K562 (cell line): ENCODE results near the gene MACROD2. TPM values are rescaled to one million over a fixed set of nuclear protein-coding genes. Genes with fewer than 3 reads are reported as not detected.

ENCODE experiments used
- ATAC-seq: fragments of 200-7000 bp; cut with Tn5 transposase; 3 replicates; pipeline ENCODE4 v1.9.1; 2020; ENCODE audit warnings: moderate library complexity
- BruUV-seq: library from RNA; stranded (reverse); fragments of 400-500 nt; replicated peaks from 2 replicates; lab custom pipeline; 2021; lab: Mats Ljungman, UMichigan
- CTCF ChIA-PET: fragments of 300-600 bp; formaldehyde crosslinking; extraction: SDS; loops from one replicate; lab custom pipeline; 2021; ENCODE audit warnings: low intra/inter-chr PET ratio; lab: Yijun Ruan, JAX
- POLR2A ChIA-PET: fragments of 300-600, 350-650 bp; sonication (Branson Sonifier 250); formaldehyde crosslinking; extraction: SDS; loops from one replicate; lab custom pipeline; 2021; ENCODE audit warnings: antibody characterized with exemption, inconsistent platforms; lab: Yijun Ruan, JAX
- DNase-seq, 4 experiments: peaks; one replicate each; pipeline versions ENCODE4 v3.0.0 to v3.0.0-alpha.2; 2011 to 2018; ENCODE audit warnings: low spot score in 3 of 4, mixed read lengths in 3 of 4; ENCODE audit errors: extremely low read depth in 1 of 4
- FAIRE-seq: peaks from 2 replicates; lab custom pipeline; 2011; peaks lifted over from hg19 to GRCh38; lab: Jason Lieb, UNC
- H2AFZ ChIP-seq: 2 replicates; pipeline ENCODE4 v1.6.0; 2011; ENCODE audit warnings: low read depth, low read length, control low read depth, inconsistent platforms
- H3K27ac ChIP-seq: fragments of 200-600 bp; 3 replicates; pipeline ENCODE4 v1.8.0; 2011; ENCODE audit warnings: low read depth, mild to moderate bottlenecking, control low read depth, inconsistent platforms, low read length, moderate library complexity, mixed read lengths; ENCODE audit errors: extremely low read depth
- H3K27me3 ChIP-seq, 2 experiments: fragments of 300-600 bp in 1 of 2; 2 replicates in 1 of 2; 3 replicates in 1 of 2; pipeline versions ENCODE4 v1.6.0 to v1.8.0; 2011; ENCODE audit warnings: inconsistent platforms in 2 of 2, low read length in 2 of 2, mild to moderate bottlenecking in 1 of 2, mixed read lengths in 1 of 2, moderate library complexity in 1 of 2; ENCODE audit not compliant: control insufficient read depth in 2 of 2, insufficient read depth in 2 of 2
- H3K36me3 ChIP-seq: fragments of 300-600 bp; 3 replicates; pipeline ENCODE4 v1.8.0; 2011; ENCODE audit warnings: mild to moderate bottlenecking, low read length, inconsistent platforms; ENCODE audit not compliant: control insufficient read depth, insufficient read depth
- H3K4me1 ChIP-seq, 2 experiments: fragments of 200-600 bp in 1 of 2; replicated peaks in 1 of 2; 2 replicates in 1 of 2; 3 replicates in 1 of 2; pipeline versions ENCODE4 v1.5.1 to v1.8.0; 2011; ENCODE audit warnings: inconsistent platforms in 2 of 2, low read length in 2 of 2, mild to moderate bottlenecking in 1 of 2, mixed read lengths in 1 of 2, moderate library complexity in 1 of 2; ENCODE audit not compliant: control insufficient read depth in 2 of 2, insufficient read depth in 2 of 2
- H3K4me2 ChIP-seq: 2 replicates; pipeline ENCODE4 v1.6.1; 2011; ENCODE audit warnings: low read length, control low read depth, inconsistent platforms, mixed read lengths; ENCODE audit not compliant: insufficient read depth
- H3K4me3 ChIP-seq: fragments of 200-600 bp; sonication (generic), shearing (Covaris generic); 2 replicates; pipeline ENCODE4 v1.5.1; 2016; ENCODE audit warnings: control low read depth, inconsistent platforms
- H3K79me2 ChIP-seq: fragments of 200-600 bp; 3 replicates; pipeline ENCODE4 v1.8.0; 2011; ENCODE audit warnings: low read length, inconsistent platforms; ENCODE audit not compliant: control insufficient read depth, insufficient read depth
- H3K9ac ChIP-seq, 2 experiments: 2 replicates each; pipeline versions ENCODE4 v1.6.0 to v1.6.1; 2011; ENCODE audit warnings: low read depth in 2 of 2, low read length in 2 of 2, control low read depth in 1 of 2, inconsistent platforms in 1 of 2, mild to moderate bottlenecking in 1 of 2, mixed read lengths in 1 of 2; ENCODE audit not compliant: insufficient read depth in 1 of 2
- H3K9me1 ChIP-seq: one replicate; pipeline ENCODE4 v1.6.0; 2011; ENCODE audit warnings: inconsistent platforms, mild to moderate bottlenecking, low read length, moderate library complexity; ENCODE audit not compliant: control insufficient read depth, insufficient read depth
- H3K9me3 ChIP-seq: replicated peaks from 2 replicates; pipeline ENCODE4 v1.5.1; 2011; ENCODE audit warnings: low read depth, low read length, inconsistent platforms; ENCODE audit not compliant: control insufficient read depth, insufficient read depth
- H4K20me1 ChIP-seq: replicated peaks from 2 replicates; pipeline ENCODE4 v1.6.1; 2011; ENCODE audit warnings: low read length, inconsistent platforms, mixed read lengths; ENCODE audit not compliant: control insufficient read depth, insufficient read depth
- ARNT ChIP-seq, 2 experiments: fragments of 450-650 bp; IDR thresholded peaks; 2 replicates each; pipeline ENCODE4 v1.6.1; 2016; ENCODE audit warnings: mild to moderate bottlenecking in 1 of 2
- HDAC2 ChIP-seq: fragments of 450-650 bp; IDR thresholded peaks from 2 replicates; pipeline ENCODE4 v1.6.1; 2016; ENCODE audit warnings: mild to moderate bottlenecking
- HNRNPUL1 ChIP-seq: fragments of 200-400 bp; formaldehyde crosslinking; IDR thresholded peaks from 2 replicates; pipeline ENCODE4 v1.6.1; 2017; ENCODE audit warnings: low read length
- KDM4B ChIP-seq, 2 experiments: fragments of 450-650 bp in 1 of 2; sonication (generic) in 1 of 2; IDR thresholded peaks; 2 replicates each; pipeline ENCODE4 v1.6.1; 2016 to 2017; ENCODE audit warnings: borderline replicate concordance in 2 of 2, antibody characterized with exemption in 1 of 2, low read depth in 1 of 2, mild to moderate bottlenecking in 1 of 2
- MXI1 ChIP-seq: IDR thresholded peaks from 2 replicates; pipeline ENCODE4 v1.6.1; 2011; ENCODE audit warnings: low read depth, mild to moderate bottlenecking, improper control_type of control experiment, low read length
- PHF20 ChIP-seq: fragments of 450-650 bp; IDR thresholded peaks from 2 replicates; pipeline ENCODE4 v1.6.1; 2018; ENCODE audit not compliant: partially characterized antibody
- PRPF4 ChIP-seq: fragments of 200-400 bp; formaldehyde crosslinking; IDR thresholded peaks from one replicate; pipeline ENCODE4 v1.6.1; 2017; ENCODE audit warnings: low read length, low read depth, mild to moderate bottlenecking; ENCODE audit not compliant: insufficient read depth, poor library complexity, severe bottlenecking
- SMARCB1 ChIP-seq: IDR thresholded peaks from 2 replicates; pipeline ENCODE4 v1.6.1; 2011; ENCODE audit warnings: improper control_type of control experiment, low read depth; ENCODE audit not compliant: insufficient read length
- SP2 ChIP-seq: IDR thresholded peaks from 2 replicates; pipeline ENCODE4 v1.6.1; 2011; ENCODE audit warnings: mild to moderate bottlenecking, low read depth, low read length, moderate library complexity; ENCODE audit not compliant: poor library complexity, severe bottlenecking; ENCODE audit errors: extremely low read depth
- SRSF7 ChIP-seq: fragments of 200-400 bp; formaldehyde crosslinking; optimal IDR thresholded peaks from 2 replicates; pipeline ENCODE3; 2017; ENCODE audit warnings: mild to moderate bottlenecking, low read depth, low read length
- TRIM24 ChIP-seq, 2 experiments: fragments of 450-650 bp; IDR thresholded peaks; 2 replicates each; pipeline ENCODE4 v1.6.1; 2016
- ZNF584 ChIP-seq: fragments of 200-800 bp; sonication (Bioruptor generic); IDR thresholded peaks from 2 replicates; pipeline ENCODE4 v1.6.1; 2016; ENCODE audit warnings: low read depth, mild to moderate bottlenecking, missing genetic modification characterization, missing compliant biosample characterization
- ZNF589 ChIP-seq: fragments of 200-800 bp; sonication (Bioruptor generic); IDR thresholded peaks from 2 replicates; pipeline ENCODE4 v1.6.1; 2016; ENCODE audit warnings: low read depth, missing genetic modification characterization, missing compliant biosample characterization
- WGBS: fragments of 100-300 bp; shearing (Covaris generic); methylation state at CpG from one replicate; pipeline ENCODE4 v1.1.6; 2016; ENCODE audit warnings: low coverage, mixed read lengths; ENCODE audit not compliant: insufficient coverage; ENCODE audit errors: missing lambda C conversion rate; 5-methylcytosine and 5-hydroxymethylcytosine counted together
- in situ Hi-C: fragments of 300-500 bp; cut with MboI; formaldehyde crosslinking; loops from 4 replicates; pipeline ENCODE4 v1.15.0; 2018; ENCODE audit warnings: inconsistent platforms, mixed read lengths
- intact Hi-C: fragments of 100-400 bp; cut with micrococcal nuclease; formaldehyde crosslinking; loops from 2 replicates; pipeline ENCODE4 v1.14.2; 2022
- polyA plus RNA-seq, 8 experiments: library from polyadenylated mRNA; depleted of rRNA in 4 of 8; stranded (reverse) in 5 of 8; unstranded in 3 of 8; fragments of >200 nt; fragmentation: Nextera tagmentation in 2 of 8; fragmentation: Illumina TruSeq in 1 of 8; extraction: Ambion mirVana in 2 of 8; extraction: Trizol in 1 of 8; gene quantifications; 2 replicates each; pipeline versions ENCODE4 v1.2.1 to v1.2.3, GENCODE V29; 2011 to 2014; ENCODE audit warnings: inconsistent platforms in 1 of 8, missing spikeins in 1 of 8
- total RNA-seq, 7 experiments: library from RNA; depleted of rRNA in 6 of 7; stranded (reverse); fragments of >200 nt in 6 of 7; fragmentation: Illumina TruSeq in 2 of 7; extraction: Trizol in 2 of 7; gene quantifications; 2 replicates each; pipeline versions ENCODE4 v1.2.1 to v1.2.3, GENCODE V29; 2011 to 2021; ENCODE audit warnings: low replicate concordance in 1 of 7
- TF ChIP-seq, protein P1 (sequence below): fragments of 450-650 bp; formaldehyde crosslinking; IDR thresholded peaks from 2 replicates; pipeline ENCODE4 v1.4.0; 2022; ENCODE audit warnings: missing genetic modification characterization
- TF ChIP-seq, protein P2 (sequence below), 2 experiments: IDR thresholded peaks; 2 replicates each; pipeline ENCODE4 v1.6.1; 2011; ENCODE audit warnings: borderline replicate concordance in 1 of 2, control low read depth in 1 of 2, low read depth in 1 of 2, low read length in 1 of 2, mild to moderate bottlenecking in 1 of 2, mixed read lengths in 1 of 2, moderate library complexity in 1 of 2; ENCODE audit not compliant: insufficient read depth in 1 of 2, insufficient read length in 1 of 2, poor library complexity in 1 of 2, severe bottlenecking in 1 of 2; ENCODE audit errors: extremely low read depth in 1 of 2
- TF ChIP-seq, protein P3 (sequence below): IDR thresholded peaks from 2 replicates; pipeline ENCODE4 v1.6.1; 2016; ENCODE audit warnings: missing genetic modification characterization, missing compliant biosample characterization

The MACROD2 gene
- total and polyA plus RNA-seq, 9 of the 15 experiments (the other 6 are each of a cell fraction or from before 2014, with no cell fraction given), result not detected

DNA sequence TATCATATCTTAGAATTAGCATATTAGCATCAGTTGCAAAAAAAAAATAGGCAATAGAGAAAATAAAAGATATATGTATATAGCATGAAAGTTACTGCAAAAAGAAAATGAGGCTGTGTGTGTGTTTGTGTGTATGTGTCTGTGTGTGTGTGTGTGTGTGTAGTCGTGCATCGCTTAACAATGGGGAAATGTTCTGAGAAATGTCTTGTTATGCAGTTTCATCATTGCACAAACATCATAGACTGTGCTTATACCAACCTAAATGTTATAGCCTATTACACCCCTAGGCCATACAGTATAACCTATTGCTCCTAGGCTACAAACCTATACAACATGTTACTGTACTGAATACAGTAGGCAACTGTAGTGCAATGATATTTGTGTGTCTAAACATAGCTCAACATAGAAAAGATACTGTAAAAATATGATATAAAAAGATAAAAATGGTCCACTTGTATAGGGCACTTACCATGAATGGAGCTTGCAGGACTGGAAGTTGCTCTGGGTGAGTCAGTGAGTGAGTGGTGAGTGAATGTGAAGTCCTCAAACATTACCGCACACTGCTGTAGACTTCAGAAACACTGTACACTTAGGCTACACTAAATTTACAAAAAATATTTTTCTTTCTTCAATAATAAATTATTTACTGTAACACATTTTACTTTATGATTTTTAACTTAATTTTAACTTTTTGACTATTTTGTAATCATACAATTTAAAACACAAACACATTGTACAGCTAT is 1772.9 kb downstream of the MACROD2 start:
- no peaks in the 10 kb centered on the region for H3K36me3 ChIP-seq
- no peak overlapping the region for H2AFZ ChIP-seq
- intact Hi-C loops (no loop called here), in situ Hi-C loops (no loop called here)
- no peak for FAIRE-seq
- H3K9ac ChIP-seq, result no peak overlapping the region
- 0% methylated on average over 3 of the region's 3 CpGs for WGBS
- H3K4me3 ChIP-seq, result no peak overlapping the region
- H3K9me1 ChIP-seq, result no peaks in the 10 kb centered on the region
- no peak for DNase-seq
- no TSS peak for BruUV-seq
- H3K27ac ChIP-seq, result no peak overlapping the region
- H4K20me1 ChIP-seq, result no peaks in the 10 kb centered on the region
- no peak overlapping the region for H3K4me2 ChIP-seq
- no peaks in the 10 kb centered on the region for H3K79me2 ChIP-seq
- POLR2A ChIA-PET, result no interaction called here
- H3K27me3 ChIP-seq, result no peaks in the 10 kb centered on the region
- CTCF ChIA-PET, result no interaction called here
- H3K9me3 ChIP-seq, result no peaks in the 10 kb centered on the region
- no peak for ATAC-seq
- H3K4me1 ChIP-seq, result no peaks in the 10 kb centered on the region
- TF ChIP-seq TRIM24 (IDR thresholded peaks at IDR 0.05) (no peak), PHF20 (no peak), ZNF589 (CRISPR knock-in tag) (no peak), PRPF4 (no peak), HNRNPUL1 (no peak), SP2 (no peak), SMARCB1 (no peak), HDAC2 (no peak), ZNF584 (CRISPR knock-in tag) (no peak), SRSF7 (no peak), MXI1 (no peak), KDM4B (IDR thresholded peaks at IDR 0.05; ENCODE audit: borderline replicate concordance in 2 of 2, low read depth in 1 of 2) (no peak), ARNT (IDR thresholded peaks at IDR 0.05) (no peak)
- TF ChIP-seq, protein P1, sequence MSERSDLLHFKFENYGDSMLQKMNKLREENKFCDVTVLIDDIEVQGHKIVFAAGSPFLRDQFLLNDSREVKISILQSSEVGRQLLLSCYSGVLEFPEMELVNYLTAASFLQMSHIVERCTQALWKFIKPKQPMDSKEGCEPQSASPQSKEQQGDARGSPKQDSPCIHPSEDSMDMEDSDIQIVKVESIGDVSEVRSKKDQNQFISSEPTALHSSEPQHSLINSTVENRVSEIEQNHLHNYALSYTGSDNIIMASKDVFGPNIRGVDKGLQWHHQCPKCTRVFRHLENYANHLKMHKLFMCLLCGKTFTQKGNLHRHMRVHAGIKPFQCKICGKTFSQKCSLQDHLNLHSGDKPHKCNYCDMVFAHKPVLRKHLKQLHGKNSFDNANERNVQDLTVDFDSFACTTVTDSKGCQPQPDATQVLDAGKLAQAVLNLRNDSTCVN (CRISPR knock-in tag), result no peak
- TF ChIP-seq, protein P2, sequence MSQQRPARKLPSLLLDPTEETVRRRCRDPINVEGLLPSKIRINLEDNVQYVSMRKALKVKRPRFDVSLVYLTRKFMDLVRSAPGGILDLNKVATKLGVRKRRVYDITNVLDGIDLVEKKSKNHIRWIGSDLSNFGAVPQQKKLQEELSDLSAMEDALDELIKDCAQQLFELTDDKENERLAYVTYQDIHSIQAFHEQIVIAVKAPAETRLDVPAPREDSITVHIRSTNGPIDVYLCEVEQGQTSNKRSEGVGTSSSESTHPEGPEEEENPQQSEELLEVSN (IDR thresholded peaks at IDR 0.05; ENCODE audit: borderline replicate concordance in 1 of 2, extremely low read depth in 1 of 2, insufficient read depth in 1 of 2, insufficient read length in 1 of 2, low read depth in 1 of 2, low read length in 1 of 2, poor library complexity in 1 of 2, severe bottlenecking in 1 of 2), result no peak
- TF ChIP-seq, protein P3, sequence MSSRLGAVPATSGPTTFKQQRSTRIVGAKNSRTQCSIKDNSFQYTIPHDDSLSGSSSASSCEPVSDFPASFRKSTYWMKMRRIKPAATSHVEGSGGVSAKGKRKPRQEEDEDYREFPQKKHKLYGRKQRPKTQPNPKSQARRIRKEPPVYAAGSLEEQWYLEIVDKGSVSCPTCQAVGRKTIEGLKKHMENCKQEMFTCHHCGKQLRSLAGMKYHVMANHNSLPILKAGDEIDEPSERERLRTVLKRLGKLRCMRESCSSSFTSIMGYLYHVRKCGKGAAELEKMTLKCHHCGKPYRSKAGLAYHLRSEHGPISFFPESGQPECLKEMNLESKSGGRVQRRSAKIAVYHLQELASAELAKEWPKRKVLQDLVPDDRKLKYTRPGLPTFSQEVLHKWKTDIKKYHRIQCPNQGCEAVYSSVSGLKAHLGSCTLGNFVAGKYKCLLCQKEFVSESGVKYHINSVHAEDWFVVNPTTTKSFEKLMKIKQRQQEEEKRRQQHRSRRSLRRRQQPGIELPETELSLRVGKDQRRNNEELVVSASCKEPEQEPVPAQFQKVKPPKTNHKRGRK (tag), result no peak
